ENCODE results near the gene PFN2.

DNA sequence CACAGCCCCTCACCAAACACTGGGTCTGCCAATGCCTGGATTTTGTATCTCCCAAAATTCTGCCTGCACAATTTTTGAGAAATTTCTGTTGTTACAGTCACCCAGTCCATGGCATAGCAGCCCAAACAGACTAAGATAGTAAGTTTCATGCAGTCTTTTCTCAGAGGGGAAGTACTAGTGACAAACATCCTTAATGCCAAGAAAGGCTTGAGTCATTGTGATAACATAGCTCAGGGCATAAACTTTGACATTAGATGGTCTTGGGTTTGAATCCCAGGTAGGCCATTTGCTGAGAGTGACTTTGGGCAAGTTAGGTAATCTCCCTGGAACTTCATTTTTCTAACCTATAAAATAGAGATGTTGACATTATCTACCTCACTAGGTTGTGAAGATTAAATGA, 36.1 kb upstream of the PFN2 start:
- TF ChIP-seq, protein P1, sequence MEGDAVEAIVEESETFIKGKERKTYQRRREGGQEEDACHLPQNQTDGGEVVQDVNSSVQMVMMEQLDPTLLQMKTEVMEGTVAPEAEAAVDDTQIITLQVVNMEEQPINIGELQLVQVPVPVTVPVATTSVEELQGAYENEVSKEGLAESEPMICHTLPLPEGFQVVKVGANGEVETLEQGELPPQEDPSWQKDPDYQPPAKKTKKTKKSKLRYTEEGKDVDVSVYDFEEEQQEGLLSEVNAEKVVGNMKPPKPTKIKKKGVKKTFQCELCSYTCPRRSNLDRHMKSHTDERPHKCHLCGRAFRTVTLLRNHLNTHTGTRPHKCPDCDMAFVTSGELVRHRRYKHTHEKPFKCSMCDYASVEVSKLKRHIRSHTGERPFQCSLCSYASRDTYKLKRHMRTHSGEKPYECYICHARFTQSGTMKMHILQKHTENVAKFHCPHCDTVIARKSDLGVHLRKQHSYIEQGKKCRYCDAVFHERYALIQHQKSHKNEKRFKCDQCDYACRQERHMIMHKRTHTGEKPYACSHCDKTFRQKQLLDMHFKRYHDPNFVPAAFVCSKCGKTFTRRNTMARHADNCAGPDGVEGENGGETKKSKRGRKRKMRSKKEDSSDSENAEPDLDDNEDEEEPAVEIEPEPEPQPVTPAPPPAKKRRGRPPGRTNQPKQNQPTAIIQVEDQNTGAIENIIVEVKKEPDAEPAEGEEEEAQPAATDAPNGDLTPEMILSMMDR (IDR thresholded peaks at IDR 0.05 in 8 of 11, conservative IDR thresholded peaks at IDR 0.05 in 3 of 11) = no peak
- no peak for TF ChIP-seq POLR2AphosphoS5 (IDR thresholded peaks at IDR 0.05)
